CD4-positive, alpha-beta T cell treated with Interleukin-10 for 1 hour (primary cell): ENCODE data around the gene FAM20A.
"Not testable (repeated sequence)": the region's sequence is repeated elsewhere in the genome, so short reads cannot be mapped to it uniquely, and the experiment has no call there.

Experiments used
- DNase-seq: peaks from one replicate; pipeline ENCODE4 v3.0.0-alpha.2; 2020

The FAM20A gene

GRCh38 chr17:68564415-68565111, 36.6 kb downstream of the FAM20A start:
- DNase-seq, result no peak

GRCh38 chr17:68562736-68563135, 38.4 kb downstream of the FAM20A start:
- no peak for DNase-seq

GRCh38 chr17:68560966-68561720, 40.0 kb downstream of the FAM20A start:
- DNase-seq, result no peak

GRCh38 chr17:68559316-68559715, 41.9 kb downstream of the FAM20A start:
- DNase-seq, result no peak

GRCh38 chr17:68556551-68556950, 44.6 kb downstream of the FAM20A start:
- DNase-seq, result no peak

GRCh38 chr17:68544111-68544915, 56.9 kb downstream of the FAM20A start:
- DNase-seq, result no peak

GRCh38 chr17:68542698-68543463, 58.3 kb downstream of the FAM20A start:
- DNase-seq, result no peak

GRCh38 chr17:68541816-68542215, 59.4 kb downstream of the FAM20A start:
- DNase-seq, result no peak

GRCh38 chr17:68540981-68541380, 60.2 kb downstream of the FAM20A start:
- DNase-seq, result no peak

- DNase-seq, result no peak
These were observed 61.4 kb downstream of the FAM20A start for GRCh38 chr17:68539548-68540467.

- no peak for DNase-seq
These were observed 65.2 kb downstream of the FAM20A start for GRCh38 chr17:68535922-68536321.

- no peak for DNase-seq
These were observed 66.5 kb downstream of the FAM20A start for GRCh38 chr17:68534695-68535088.

GRCh38 chr17:68533887-68534694, 67.1 kb downstream of the FAM20A start:
- DNase-seq, result no peak

GRCh38 chr17:68532826-68533225, 68.3 kb downstream of the FAM20A start:
- no peak for DNase-seq

GRCh38 chr17:68531252-68531651, 69.9 kb downstream of the FAM20A start:
- DNase-seq, result no peak

- no peak for DNase-seq
These were observed 73.9 kb downstream of the FAM20A start for GRCh38 chr17:68527314-68527713.

- DNase-seq, result no peak
These were observed 74.6 kb downstream of the FAM20A start for GRCh38 chr17:68526548-68526947.

GRCh38 chr17:68522266-68522665, 78.9 kb downstream of the FAM20A start:
- no peak for DNase-seq

- DNase-seq, result no peak
These were observed 81.3 kb downstream of the FAM20A start for GRCh38 chr17:68519911-68520310.

- not testable (repeated sequence) for DNase-seq
These were observed 82.1 kb downstream of the FAM20A start for GRCh38 chr17:68519051-68519450.
